Measurements from ENCODE around the gene TSEN34. TPM values are rescaled to one million over a fixed set of nuclear protein-coding genes. Genes with fewer than 3 reads are reported as not detected.

TSEN34 gene
- total RNA-seq, 1 experiment from 2014 or later = 122 TPM

GRCh38 chr19:54154603-54155345 is 36.3 kb upstream of the TSEN34 start:
- DNase-seq (no peak), ATAC-seq (no peak)
- Histone ChIP-seq H3K9ac (ENCODE audit: low read length) (no peak overlapping the region), H3K36me3 (ENCODE audit: low read depth, low read length) (peaks cover 52% of the 10 kb centered on the region), H3K4me1 (ENCODE audit: insufficient read depth, low read length) (peaks cover 12% of the 10 kb centered on the region), H3K9me2 (replicated peaks; ENCODE audit: low read length) (no peaks in the 10 kb centered on the region), H3K27me3 (ENCODE audit: low read length) (no peaks in the 10 kb centered on the region), H3F3A (ENCODE audit: low read length, unreplicated experiment) (no peaks in the 10 kb centered on the region), H2AFZ (ENCODE audit: low read length) (no peak overlapping the region), H3K9me3 (ENCODE audit: low read length) (no peaks in the 10 kb centered on the region), H3K79me2 (ENCODE audit: low read length) (peaks cover 13% of the 10 kb centered on the region), H3K4me2 (ENCODE audit: low read length) (no peak overlapping the region), H3K4me3 (ENCODE audit: low read length) (no peak overlapping the region), H4K20me1 (ENCODE audit: low read length) (no peaks in the 10 kb centered on the region), H3K27ac (ENCODE audit: low read length) (no peak overlapping the region)
- POLR2A ChIA-PET (ENCODE audit: unreplicated experiment) = no interaction called here
- intact Hi-C loops (cut with micrococcal nuclease) = no loop called here
- CTCF ChIA-PET = no interaction called here
- TF ChIP-seq EZH2 (IDR thresholded peaks at IDR 0.05; ENCODE audit: low read length, unreplicated experiment) = no peak
- TF ChIP-seq CTCF (conservative IDR thresholded peaks at IDR 0.05; ENCODE audit: low read depth, low read length) = no peak
- TF ChIP-seq EZH2phosphoT487 (IDR thresholded peaks at IDR 0.05; ENCODE audit: borderline replicate concordance, low read length) = no peak
- BruUV-seq (replicated peaks) = no TSS peak

- no peak for DNase-seq
- Histone ChIP-seq H3K4me3 (ENCODE audit: low read length) (no peak overlapping the region), H3K9me3 (ENCODE audit: low read length) (no peaks in the 10 kb centered on the region), H3K4me1 (ENCODE audit: insufficient read depth, low read length) (peaks cover 14% of the 10 kb centered on the region), H3K4me2 (ENCODE audit: low read length) (no peak overlapping the region), H3K79me2 (ENCODE audit: low read length) (peaks cover 15% of the 10 kb centered on the region), H4K20me1 (ENCODE audit: low read length) (no peaks in the 10 kb centered on the region), H3K36me3 (ENCODE audit: low read depth, low read length) (peaks cover 48% of the 10 kb centered on the region), H2AFZ (ENCODE audit: low read length) (no peak overlapping the region), H3K27ac (ENCODE audit: low read length) (no peak overlapping the region), H3F3A (ENCODE audit: low read length, unreplicated experiment) (no peaks in the 10 kb centered on the region), H3K27me3 (ENCODE audit: low read length) (no peaks in the 10 kb centered on the region), H3K9ac (ENCODE audit: low read length) (no peak overlapping the region), H3K9me2 (replicated peaks; ENCODE audit: low read length) (no peaks in the 10 kb centered on the region)
- TF ChIP-seq EZH2phosphoT487 (IDR thresholded peaks at IDR 0.05; ENCODE audit: borderline replicate concordance, low read length) (no peak), CTCF (conservative IDR thresholded peaks at IDR 0.05; ENCODE audit: low read depth, low read length) (no peak), EZH2 (IDR thresholded peaks at IDR 0.05; ENCODE audit: low read length, unreplicated experiment) (no peak)
- ChIA-PET CTCF (no interaction called here), POLR2A (ENCODE audit: unreplicated experiment) (no interaction called here)
- intact Hi-C loops (cut with micrococcal nuclease) = no loop called here
- no TSS peak for BruUV-seq (replicated peaks)
- ATAC-seq = no peak
Measured at GRCh38 chr19:54155694-54156093, 35.4 kb upstream of the TSEN34 start.

- TF ChIP-seq EZH2 (IDR thresholded peaks at IDR 0.05; ENCODE audit: low read length, unreplicated experiment) (no peak), EZH2phosphoT487 (IDR thresholded peaks at IDR 0.05; ENCODE audit: borderline replicate concordance, low read length) (no peak), CTCF (conservative IDR thresholded peaks at IDR 0.05; ENCODE audit: low read depth, low read length) (no peak)
Measured at GRCh38 chr19:54156490-54156889, 34.6 kb upstream of the TSEN34 start.

More at GRCh38 chr19:54156490-54156889, 34.6 kb upstream of the TSEN34 start:
- H3K4me3 ChIP-seq (ENCODE audit: low read length) = no peak overlapping the region
- DNase-seq = no peak
- no peaks in the 10 kb centered on the region for H3K27me3 ChIP-seq (ENCODE audit: low read length)
- H3K9me2 ChIP-seq (replicated peaks; ENCODE audit: low read length) = no peaks in the 10 kb centered on the region
- no peak overlapping the region for H3K27ac ChIP-seq (ENCODE audit: low read length)
- no peaks in the 10 kb centered on the region for H4K20me1 ChIP-seq (ENCODE audit: low read length)
- H3K36me3 ChIP-seq (ENCODE audit: low read depth, low read length) = peaks cover 48% of the 10 kb centered on the region
- no peak overlapping the region for H3K4me2 ChIP-seq (ENCODE audit: low read length)
- H3K9ac ChIP-seq (ENCODE audit: low read length) = no peak overlapping the region
- H2AFZ ChIP-seq (ENCODE audit: low read length) = no peak overlapping the region
- TSS peak; percentile 1 for BruUV-seq (replicated peaks)
- peaks cover 19% of the 10 kb centered on the region for H3K79me2 ChIP-seq (ENCODE audit: low read length)
- no peaks in the 10 kb centered on the region for H3F3A ChIP-seq (ENCODE audit: low read length, unreplicated experiment)
- ATAC-seq = no peak
- H3K9me3 ChIP-seq (ENCODE audit: low read length) = no peaks in the 10 kb centered on the region
- CTCF ChIA-PET = no interaction called here
- POLR2A ChIA-PET (ENCODE audit: unreplicated experiment) = no interaction called here
- intact Hi-C loops (cut with micrococcal nuclease) = no loop called here
- H3K4me1 ChIP-seq (ENCODE audit: insufficient read depth, low read length) = peaks cover 22% of the 10 kb centered on the region
